Tibial artery (tissue), 4 donors: ENCODE measurements around the gene DDX50.

Experiments used
- DNase-seq, 2 donors: peaks; one replicate each; pipeline ENCODE4 v3.0.0-alpha.2; 2019
- H3K27ac ChIP-seq, 2 donors: fragments of 200-600 bp; sonication (generic) in 1 of 2; 1 replicate in 1 of 2; 2 replicates in 1 of 2; pipeline ENCODE4 v1.5.1; 2018 to 2019; ENCODE audit warnings: mild to moderate bottlenecking in 1 of 2
- H3K27me3 ChIP-seq, 2 donors: fragments of 200-600 bp; sonication (generic) in 1 of 2; one replicate each; pipeline versions ENCODE4 v1.5.1 to v1.6.0; 2016 to 2019
- H3K36me3 ChIP-seq, 3 donors: fragments of 200-600 bp; sonication (generic) in 2 of 3; one replicate each; pipeline ENCODE4 v1.5.1; 2016 to 2019; ENCODE audit warnings: mild to moderate bottlenecking in 2 of 3
- H3K4me1 ChIP-seq, 4 donors: fragments of 200-600 bp; sonication (generic) in 2 of 4; 1 replicate in 3 of 4; 2 replicates in 1 of 4; pipeline ENCODE4 v1.5.1; 2016 to 2019
- H3K4me3 ChIP-seq, 2 donors: fragments of 200-600 bp; sonication (generic) in 1 of 2; 1 replicate in 1 of 2; 2 replicates in 1 of 2; pipeline ENCODE4 v1.5.1; 2018 to 2019; ENCODE audit warnings: mild to moderate bottlenecking in 2 of 2
- H3K9me3 ChIP-seq, 3 donors: fragments of 200-600 bp; sonication (generic) in 1 of 3; one replicate each; pipeline ENCODE4 v1.5.1; 2016 to 2019
- intact Hi-C: fragments of 100-400 bp; cut with DNase I; formaldehyde crosslinking; loops from one replicate; pipeline ENCODE4 v1.15.0; 2023; ENCODE audit warnings: low total_unique reads
- TF ChIP-seq, protein P1 (sequence below), 2 experiments: fragments of 200-600 bp in 1 of 2; fragments of 450-650 bp in 1 of 2; IDR thresholded peaks; one replicate each; pipeline ENCODE4 v1.5.1; 2017 to 2019; ENCODE audit warnings: antibody characterized with exemption in 2 of 2, mild to moderate bottlenecking in 1 of 2, moderate library complexity in 1 of 2

Gene DDX50

GRCh38 chr10:68992636-68993440, 91.7 kb downstream of the DDX50 start:
- peaks cover 0 to 84% (median 48%) of the 10 kb centered on the region in 4 donors for H3K4me1 ChIP-seq
- H3K27me3 ChIP-seq = no peaks in the 10 kb centered on the region
- TF ChIP-seq, protein P1, sequence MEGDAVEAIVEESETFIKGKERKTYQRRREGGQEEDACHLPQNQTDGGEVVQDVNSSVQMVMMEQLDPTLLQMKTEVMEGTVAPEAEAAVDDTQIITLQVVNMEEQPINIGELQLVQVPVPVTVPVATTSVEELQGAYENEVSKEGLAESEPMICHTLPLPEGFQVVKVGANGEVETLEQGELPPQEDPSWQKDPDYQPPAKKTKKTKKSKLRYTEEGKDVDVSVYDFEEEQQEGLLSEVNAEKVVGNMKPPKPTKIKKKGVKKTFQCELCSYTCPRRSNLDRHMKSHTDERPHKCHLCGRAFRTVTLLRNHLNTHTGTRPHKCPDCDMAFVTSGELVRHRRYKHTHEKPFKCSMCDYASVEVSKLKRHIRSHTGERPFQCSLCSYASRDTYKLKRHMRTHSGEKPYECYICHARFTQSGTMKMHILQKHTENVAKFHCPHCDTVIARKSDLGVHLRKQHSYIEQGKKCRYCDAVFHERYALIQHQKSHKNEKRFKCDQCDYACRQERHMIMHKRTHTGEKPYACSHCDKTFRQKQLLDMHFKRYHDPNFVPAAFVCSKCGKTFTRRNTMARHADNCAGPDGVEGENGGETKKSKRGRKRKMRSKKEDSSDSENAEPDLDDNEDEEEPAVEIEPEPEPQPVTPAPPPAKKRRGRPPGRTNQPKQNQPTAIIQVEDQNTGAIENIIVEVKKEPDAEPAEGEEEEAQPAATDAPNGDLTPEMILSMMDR (IDR thresholded peaks at IDR 0.05) = no peak
- no peaks in the 10 kb centered on the region for H3K36me3 ChIP-seq
- peak overlapping the region in 1 of 2 donors; percentile 11 for H3K4me3 ChIP-seq
- DNase-seq = peak; percentile 65 to 87
- peak overlapping the region; percentile 79 to 98 for H3K27ac ChIP-seq
- intact Hi-C loops = no loop called here
- no peaks in the 10 kb centered on the region for H3K9me3 ChIP-seq
